Adrenal gland (tissue), 5 donors: ENCODE results near the gene NSA2.

Experiments
- POLR2A ChIP-seq, 2 donors: fragments of 450-650 bp; IDR thresholded peaks; one replicate each; pipeline ENCODE4 v1.6.1; 2017; ENCODE audit warnings: antibody characterized with exemption in 2 of 2, mild to moderate bottlenecking in 2 of 2, moderate library complexity in 1 of 2
- TF ChIP-seq, protein P1 (sequence below), 6 experiments: fragments of 450-650 bp in 4 of 6; fragments of 200-600 bp in 2 of 6; sonication (generic) in 1 of 6; IDR thresholded peaks; 1 replicate in 5 of 6; 2 replicates in 1 of 6; pipeline versions ENCODE4 v1.5.1 to v1.8.0; 2016 to 2021; ENCODE audit warnings: antibody characterized with exemption in 6 of 6, mild to moderate bottlenecking in 2 of 6, moderate library complexity in 1 of 6
- donor health status: DM: no; HTN: no; CAD: no.

- no peak for TF ChIP-seq POLR2A (IDR thresholded peaks at IDR 0.05)
- TF ChIP-seq, protein P1, sequence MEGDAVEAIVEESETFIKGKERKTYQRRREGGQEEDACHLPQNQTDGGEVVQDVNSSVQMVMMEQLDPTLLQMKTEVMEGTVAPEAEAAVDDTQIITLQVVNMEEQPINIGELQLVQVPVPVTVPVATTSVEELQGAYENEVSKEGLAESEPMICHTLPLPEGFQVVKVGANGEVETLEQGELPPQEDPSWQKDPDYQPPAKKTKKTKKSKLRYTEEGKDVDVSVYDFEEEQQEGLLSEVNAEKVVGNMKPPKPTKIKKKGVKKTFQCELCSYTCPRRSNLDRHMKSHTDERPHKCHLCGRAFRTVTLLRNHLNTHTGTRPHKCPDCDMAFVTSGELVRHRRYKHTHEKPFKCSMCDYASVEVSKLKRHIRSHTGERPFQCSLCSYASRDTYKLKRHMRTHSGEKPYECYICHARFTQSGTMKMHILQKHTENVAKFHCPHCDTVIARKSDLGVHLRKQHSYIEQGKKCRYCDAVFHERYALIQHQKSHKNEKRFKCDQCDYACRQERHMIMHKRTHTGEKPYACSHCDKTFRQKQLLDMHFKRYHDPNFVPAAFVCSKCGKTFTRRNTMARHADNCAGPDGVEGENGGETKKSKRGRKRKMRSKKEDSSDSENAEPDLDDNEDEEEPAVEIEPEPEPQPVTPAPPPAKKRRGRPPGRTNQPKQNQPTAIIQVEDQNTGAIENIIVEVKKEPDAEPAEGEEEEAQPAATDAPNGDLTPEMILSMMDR (IDR thresholded peaks at IDR 0.05): no peak
Measured at GRCh38 chr5:74786851-74787250, 19.8 kb downstream of the NSA2 start.
